Left ventricle myocardium inferior (tissue), 1 donor: Measurements from ENCODE around the gene CLK1. TPM values are rescaled to one million over a fixed set of nuclear protein-coding genes. Genes with fewer than 3 reads are reported as not detected.
A peak's percentile ranks its signal among the peaks of the same experiment; 100 is the strongest.

Experiments
- DNase-seq: peaks from one replicate; pipeline ENCODE4 v3.0.0-alpha.2; 2020
- H3K27ac ChIP-seq: fragments of 200-600 bp; replicated peaks from 2 replicates; pipeline ENCODE4 v1.8.0; 2021
- H3K27me3 ChIP-seq: fragments of 200-600 bp; 2 replicates; pipeline ENCODE4 v1.8.0; 2021; ENCODE audit warnings: low read depth
- H3K36me3 ChIP-seq: fragments of 200-600 bp; 2 replicates; pipeline ENCODE4 v1.8.0; 2021
- H3K4me1 ChIP-seq: fragments of 200-600 bp; 2 replicates; pipeline ENCODE4 v1.8.0; 2021
- H3K4me3 ChIP-seq: fragments of 200-600 bp; 2 replicates; pipeline ENCODE4 v1.8.0; 2021; ENCODE audit warnings: mild to moderate bottlenecking, moderate library complexity
- H3K9me3 ChIP-seq: fragments of 200-600 bp; replicated peaks from 2 replicates; pipeline ENCODE4 v1.8.0; 2021
- intact Hi-C: fragments of 100-400 bp; cut with micrococcal nuclease; formaldehyde crosslinking; loops from one replicate; pipeline ENCODE4 v1.11.0; 2022
- total RNA-seq: library from RNA; stranded (reverse); fragmentation: NEBNext Ultra II Directional; extraction: Animal tissue kit (Norgen Biotek cat#: 25700); gene quantifications from one replicate; pipeline ENCODE4 v1.2.1, GENCODE V29; 2021
- TF ChIP-seq, protein P1 (sequence below): fragments of 200-600 bp; IDR thresholded peaks from 2 replicates; pipeline ENCODE4 v1.8.0; 2021; ENCODE audit warnings: antibody characterized with exemption, mild to moderate bottlenecking, borderline replicate concordance
- donor health status: DM: no; HTN: yes; CAD: no; lungs with severe emphysema.

Gene CLK1
- total RNA-seq, 1 donor from 2014 or later: 42.8 TPM

- DNase-seq: no peak
- peaks cover 59% of the 10 kb centered on the region for H3K36me3 ChIP-seq
Observed at GRCh38 chr2:200861617-200862155, 2.8 kb downstream of the CLK1 start.

GRCh38 chr2:200860092-200860795, 4.2 kb downstream of the CLK1 start:
- TF ChIP-seq, protein P1, sequence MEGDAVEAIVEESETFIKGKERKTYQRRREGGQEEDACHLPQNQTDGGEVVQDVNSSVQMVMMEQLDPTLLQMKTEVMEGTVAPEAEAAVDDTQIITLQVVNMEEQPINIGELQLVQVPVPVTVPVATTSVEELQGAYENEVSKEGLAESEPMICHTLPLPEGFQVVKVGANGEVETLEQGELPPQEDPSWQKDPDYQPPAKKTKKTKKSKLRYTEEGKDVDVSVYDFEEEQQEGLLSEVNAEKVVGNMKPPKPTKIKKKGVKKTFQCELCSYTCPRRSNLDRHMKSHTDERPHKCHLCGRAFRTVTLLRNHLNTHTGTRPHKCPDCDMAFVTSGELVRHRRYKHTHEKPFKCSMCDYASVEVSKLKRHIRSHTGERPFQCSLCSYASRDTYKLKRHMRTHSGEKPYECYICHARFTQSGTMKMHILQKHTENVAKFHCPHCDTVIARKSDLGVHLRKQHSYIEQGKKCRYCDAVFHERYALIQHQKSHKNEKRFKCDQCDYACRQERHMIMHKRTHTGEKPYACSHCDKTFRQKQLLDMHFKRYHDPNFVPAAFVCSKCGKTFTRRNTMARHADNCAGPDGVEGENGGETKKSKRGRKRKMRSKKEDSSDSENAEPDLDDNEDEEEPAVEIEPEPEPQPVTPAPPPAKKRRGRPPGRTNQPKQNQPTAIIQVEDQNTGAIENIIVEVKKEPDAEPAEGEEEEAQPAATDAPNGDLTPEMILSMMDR: no peak
- Histone ChIP-seq H3K27me3 (no peaks in the 10 kb centered on the region), H3K4me3 (peak overlapping the region; percentile 95), H3K9me3 (no peaks in the 10 kb centered on the region), H3K36me3 (peaks cover 74% of the 10 kb centered on the region), H3K4me1 (peaks cover 94% of the 10 kb centered on the region), H3K27ac (peak overlapping the region; percentile 18)
- DNase-seq: no peak
- intact Hi-C loops: no loop called here

More at GRCh38 chr2:200861617-200862155, 2.8 kb downstream of the CLK1 start:
- TF ChIP-seq, protein P1: no peak
- H3K4me3 ChIP-seq: peak overlapping the region; percentile 95
- H3K9me3 ChIP-seq: no peaks in the 10 kb centered on the region
- intact Hi-C loops: no loop called here
- H3K27me3 ChIP-seq: no peaks in the 10 kb centered on the region
- peak overlapping the region; percentile 100 for H3K27ac ChIP-seq
- H3K4me1 ChIP-seq: peaks cover 97% of the 10 kb centered on the region

- no peaks in the 10 kb centered on the region for H3K27me3 ChIP-seq
Observed at GRCh38 chr2:200856806-200857205, 7.7 kb downstream of the CLK1 start.

GRCh38 chr2:200852605-200853004, 11.9 kb downstream of the CLK1 start:
- TF ChIP-seq, protein P1: no peak
- peaks cover 71% of the 10 kb centered on the region for H3K36me3 ChIP-seq
- H3K27me3 ChIP-seq: no peaks in the 10 kb centered on the region
- no peak overlapping the region for H3K4me3 ChIP-seq
- peaks cover 21% of the 10 kb centered on the region for H3K4me1 ChIP-seq
- no peaks in the 10 kb centered on the region for H3K9me3 ChIP-seq
- H3K27ac ChIP-seq: no peak overlapping the region
- intact Hi-C loops: no loop called here
- DNase-seq: no peak

More at GRCh38 chr2:200856806-200857205, 7.7 kb downstream of the CLK1 start:
- TF ChIP-seq, protein P1: no peak
- H3K27ac ChIP-seq: no peak overlapping the region
- H3K4me1 ChIP-seq: peaks cover 63% of the 10 kb centered on the region
- no peak overlapping the region for H3K4me3 ChIP-seq
- H3K36me3 ChIP-seq: peaks cover 95% of the 10 kb centered on the region
- intact Hi-C loops: no loop called here
- DNase-seq: no peak
- H3K9me3 ChIP-seq: no peaks in the 10 kb centered on the region

DNA sequence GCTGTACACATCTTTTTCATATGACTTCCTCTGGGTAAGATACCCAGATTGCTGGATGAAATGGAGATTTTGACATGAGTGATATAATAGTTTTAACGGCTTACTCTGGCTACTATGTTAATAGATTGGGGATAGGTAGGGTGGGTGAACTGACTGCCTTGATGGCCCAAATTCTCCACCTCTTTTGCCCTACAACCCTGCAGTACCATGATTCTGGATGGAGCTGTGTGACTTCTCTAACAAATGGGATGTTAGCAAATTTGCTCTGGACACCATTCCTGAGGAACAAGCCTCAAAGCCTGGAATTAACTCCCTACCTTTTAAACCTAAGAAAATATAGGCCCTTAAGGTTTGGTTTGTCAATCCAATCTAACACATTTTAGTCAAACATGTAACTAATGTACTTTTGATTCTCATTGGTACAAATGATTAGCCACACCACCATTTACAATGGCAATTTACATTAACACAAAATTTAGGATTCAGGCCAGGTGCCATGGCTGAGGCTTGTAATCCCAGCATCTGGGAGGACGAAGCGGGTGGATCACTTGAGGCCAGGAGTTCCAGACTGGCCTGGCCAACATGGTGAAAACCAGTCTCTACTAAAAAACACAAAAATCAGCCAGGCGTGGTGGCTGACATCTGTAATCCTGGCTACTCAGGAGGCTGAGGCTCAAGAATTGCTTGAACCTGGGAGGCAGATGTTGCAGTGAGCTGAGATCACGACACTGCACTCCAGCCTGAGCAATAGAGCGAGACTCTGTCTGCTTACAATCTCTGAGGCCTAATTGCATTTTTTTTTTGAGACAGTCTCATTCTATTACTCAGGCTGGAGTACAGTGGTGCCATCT, 12.8 kb downstream of the CLK1 start:
- Histone ChIP-seq H3K9me3 (no peaks in the 10 kb centered on the region), H3K27ac (no peak overlapping the region), H3K4me1 (peaks cover 12% of the 10 kb centered on the region), H3K36me3 (peaks cover 62% of the 10 kb centered on the region), H3K4me3 (no peak overlapping the region), H3K27me3 (no peaks in the 10 kb centered on the region)
- intact Hi-C loops: no loop called here
- no peak for DNase-seq
- TF ChIP-seq, protein P1: no peak
